Measurements from ENCODE around the gene GRAMD2A.
"Not testable (repeated sequence)": the region's sequence is repeated elsewhere in the genome, so short reads cannot be mapped to it uniquely, and the experiment has no call there.

The GRAMD2A gene

GRCh38 chr15:72184165-72184811 is 13.3 kb downstream of the GRAMD2A start:
- no peak for DNase-seq (ENCODE audit: low read depth)

GRCh38 chr15:72183781-72184164 is 13.8 kb downstream of the GRAMD2A start:
- DNase-seq (ENCODE audit: low read depth) = no peak

- no peak for DNase-seq (ENCODE audit: low read depth)
Measured at GRCh38 chr15:72182673-72183072, 14.9 kb downstream of the GRAMD2A start.

- no peak for DNase-seq (ENCODE audit: low read depth)
Measured at GRCh38 chr15:72182244-72182643, 15.3 kb downstream of the GRAMD2A start.

GRCh38 chr15:72180761-72181324 is 16.7 kb downstream of the GRAMD2A start:
- no peak for DNase-seq (ENCODE audit: low read depth)

GRCh38 chr15:72179950-72180581 is 17.5 kb downstream of the GRAMD2A start:
- DNase-seq (ENCODE audit: low read depth) = no peak

- DNase-seq (ENCODE audit: low read depth) = no peak
Measured at GRCh38 chr15:72178976-72179585, 18.5 kb downstream of the GRAMD2A start.

- no peak for DNase-seq (ENCODE audit: low read depth)
Measured at GRCh38 chr15:72176743-72177142, 20.8 kb downstream of the GRAMD2A start.

GRCh38 chr15:72176159-72176558 is 21.4 kb downstream of the GRAMD2A start:
- no peak for DNase-seq (ENCODE audit: low read depth)

GRCh38 chr15:72175186-72176044 is 22.2 kb downstream of the GRAMD2A start:
- no peak for DNase-seq (ENCODE audit: low read depth)

- no peak for DNase-seq (ENCODE audit: low read depth)
Measured at GRCh38 chr15:72174551-72175165, 22.9 kb downstream of the GRAMD2A start.

- DNase-seq (ENCODE audit: low read depth) = no peak
Measured at GRCh38 chr15:72173864-72174550, 23.6 kb downstream of the GRAMD2A start.

GRCh38 chr15:72173401-72173800 is 24.2 kb downstream of the GRAMD2A start:
- DNase-seq (ENCODE audit: low read depth) = no peak

- DNase-seq (ENCODE audit: low read depth) = no peak
Measured at GRCh38 chr15:72172796-72173195, 24.8 kb downstream of the GRAMD2A start.

GRCh38 chr15:72171978-72172377 is 25.6 kb downstream of the GRAMD2A start:
- DNase-seq (ENCODE audit: low read depth) = not testable (repeated sequence)

- no peak for DNase-seq (ENCODE audit: low read depth)
Measured at GRCh38 chr15:72170691-72171090, 26.9 kb downstream of the GRAMD2A start.

GRCh38 chr15:72169921-72170611 is 27.5 kb downstream of the GRAMD2A start:
- DNase-seq (ENCODE audit: low read depth) = no peak

- DNase-seq (ENCODE audit: low read depth) = no peak
Measured at GRCh38 chr15:72169236-72169920, 28.2 kb downstream of the GRAMD2A start.

GRCh38 chr15:72168808-72169190 is 28.8 kb downstream of the GRAMD2A start:
- DNase-seq (ENCODE audit: low read depth) = no peak

All from HS-27A (cell line).